Transverse colon (tissue), 3 donors: ENCODE measurements around the gene CASKIN2.

Experiments
- EP300 ChIP-seq: sonication (generic); formaldehyde crosslinking; IDR thresholded peaks from one replicate; pipeline ENCODE4 v1.6.1; 2017; ENCODE audit warnings: antibody characterized with exemption, low read depth
- TF ChIP-seq, protein P1 (sequence below), 5 experiments: fragments of 200-600 bp in 3 of 5; fragments of 450-650 bp in 2 of 5; sonication (generic) in 3 of 5; IDR thresholded peaks; 1 replicate in 2 of 5; 2 replicates in 3 of 5; pipeline ENCODE4 v1.5.1; 2016 to 2017; ENCODE audit warnings: antibody characterized with exemption in 5 of 5, inconsistent platforms in 3 of 5, mild to moderate bottlenecking in 2 of 5, moderate library complexity in 1 of 5

DNA sequence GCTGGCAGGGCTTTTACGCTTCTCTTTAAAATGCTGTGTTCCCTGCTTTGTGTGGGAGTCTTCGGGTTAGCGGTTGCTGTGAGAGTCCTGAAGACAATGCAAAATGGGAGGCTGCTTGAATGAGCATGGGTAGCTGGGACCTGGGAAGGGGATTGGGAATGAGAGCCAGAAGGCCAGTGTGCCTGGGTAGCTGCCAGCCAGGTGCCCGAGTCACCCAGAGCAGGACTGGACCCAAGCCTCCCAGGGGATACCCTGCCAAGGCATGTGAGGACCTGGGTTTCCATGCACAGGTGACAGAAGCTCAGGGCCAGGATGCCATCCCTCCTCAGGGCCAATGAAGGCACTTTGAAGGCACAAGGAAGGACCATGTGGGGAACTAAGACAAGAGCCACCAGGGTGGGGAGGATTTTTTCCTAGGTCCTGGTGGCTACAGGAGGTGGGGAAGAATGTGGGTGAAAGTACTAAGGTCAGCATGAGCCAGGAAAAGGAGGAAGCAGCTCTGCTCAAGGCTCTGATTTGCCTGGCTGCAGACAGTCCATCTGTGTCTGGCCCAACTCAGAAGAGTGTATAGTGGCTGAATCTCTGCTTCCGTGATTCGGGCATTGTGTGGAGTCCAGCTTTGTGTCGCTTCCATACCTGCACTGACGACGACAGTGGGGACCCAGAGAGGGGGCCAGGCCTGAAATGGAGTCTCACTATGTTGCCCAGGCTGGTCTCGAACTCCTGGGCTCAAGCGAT is 38.4 kb downstream of the CASKIN2 start:
- no peak for TF ChIP-seq EP300
- TF ChIP-seq, protein P1, sequence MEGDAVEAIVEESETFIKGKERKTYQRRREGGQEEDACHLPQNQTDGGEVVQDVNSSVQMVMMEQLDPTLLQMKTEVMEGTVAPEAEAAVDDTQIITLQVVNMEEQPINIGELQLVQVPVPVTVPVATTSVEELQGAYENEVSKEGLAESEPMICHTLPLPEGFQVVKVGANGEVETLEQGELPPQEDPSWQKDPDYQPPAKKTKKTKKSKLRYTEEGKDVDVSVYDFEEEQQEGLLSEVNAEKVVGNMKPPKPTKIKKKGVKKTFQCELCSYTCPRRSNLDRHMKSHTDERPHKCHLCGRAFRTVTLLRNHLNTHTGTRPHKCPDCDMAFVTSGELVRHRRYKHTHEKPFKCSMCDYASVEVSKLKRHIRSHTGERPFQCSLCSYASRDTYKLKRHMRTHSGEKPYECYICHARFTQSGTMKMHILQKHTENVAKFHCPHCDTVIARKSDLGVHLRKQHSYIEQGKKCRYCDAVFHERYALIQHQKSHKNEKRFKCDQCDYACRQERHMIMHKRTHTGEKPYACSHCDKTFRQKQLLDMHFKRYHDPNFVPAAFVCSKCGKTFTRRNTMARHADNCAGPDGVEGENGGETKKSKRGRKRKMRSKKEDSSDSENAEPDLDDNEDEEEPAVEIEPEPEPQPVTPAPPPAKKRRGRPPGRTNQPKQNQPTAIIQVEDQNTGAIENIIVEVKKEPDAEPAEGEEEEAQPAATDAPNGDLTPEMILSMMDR (IDR thresholded peaks at IDR 0.05) = no peak
